ENCODE measurements around the gene TRIM58. TPM values are rescaled to one million over a fixed set of nuclear protein-coding genes. Genes with fewer than 3 reads are reported as not detected.

TRIM58 gene
- total RNA-seq (1 to 10 TPM in 2 of 5 donors, under 1 TPM in 1, not detected in 2; under 0.01 to 2.0 (median 1.2) TPM), polyA plus RNA-seq (under 1 TPM in 2 of 3 donors, not detected in 1; 0.10 to 0.19 TPM)
- long read RNA-seq, donor 1, result 0 reads
- long read RNA-seq, donor 2, result 0 reads
- long read RNA-seq, donor 3, partial matches to known transcripts, result 0 of 1 reads
- long read RNA-seq, donor 3, other reads (novel, unspliced or antisense), result 0 of 1 reads
- long read RNA-seq, donor 4, result 0 reads
- long read RNA-seq, donor 5, result 0 reads
- long read RNA-seq, donor 6, result 0 reads
- long read RNA-seq, donor 7, result 0 reads
- long read RNA-seq, donor 8, result 0 reads
- long read RNA-seq, donor 9, result 0 reads
- long read RNA-seq, donor 10, result 0 reads

DNA sequence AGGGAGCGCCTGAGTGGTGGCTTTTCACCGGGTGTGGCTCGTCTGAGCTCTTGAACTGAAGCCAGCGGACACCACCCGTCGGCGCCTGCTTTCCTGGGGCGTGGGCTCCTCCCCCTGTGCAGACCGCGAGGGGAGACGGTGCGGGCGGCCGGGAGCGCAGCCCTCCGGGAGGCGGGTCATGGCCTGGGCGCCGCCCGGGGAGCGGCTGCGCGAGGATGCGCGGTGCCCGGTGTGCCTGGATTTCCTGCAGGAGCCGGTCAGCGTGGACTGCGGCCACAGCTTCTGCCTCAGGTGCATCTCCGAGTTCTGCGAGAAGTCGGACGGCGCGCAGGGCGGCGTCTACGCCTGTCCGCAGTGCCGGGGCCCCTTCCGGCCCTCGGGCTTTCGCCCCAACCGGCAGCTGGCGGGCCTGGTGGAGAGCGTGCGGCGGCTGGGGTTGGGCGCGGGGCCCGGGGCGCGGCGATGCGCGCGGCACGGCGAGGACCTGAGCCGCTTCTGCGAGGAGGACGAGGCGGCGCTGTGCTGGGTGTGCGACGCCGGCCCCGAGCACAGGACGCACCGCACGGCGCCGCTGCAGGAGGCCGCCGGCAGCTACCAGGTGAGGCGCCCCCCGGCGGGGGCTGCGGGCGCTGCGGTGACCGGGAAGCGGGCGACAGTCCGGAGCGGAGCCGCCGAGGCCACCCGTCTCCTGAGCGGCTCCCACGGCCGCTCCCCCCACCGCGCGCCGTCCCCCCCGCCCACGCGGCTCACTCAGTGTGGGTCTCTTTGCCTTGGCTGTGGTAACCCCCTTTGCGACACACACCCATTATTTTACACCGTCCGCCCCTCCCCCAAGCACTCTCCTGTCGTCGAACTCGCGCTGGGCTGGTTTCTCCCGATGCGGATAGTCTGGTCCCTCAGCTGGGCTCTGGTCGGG lies at the start of gene TRIM58:
Gene TRIM58, plus strand, starts transcription at position 119 of the 916 bp plus-strand sequence. Its CDS starts 60 bp downstream, at position 179.
- H3K27me3 ChIP-seq, result peaks cover 0 to 48% (median 10%) of the 10 kb centered on the region in 3 donors
- peaks cover 0 to 8% (median 0%) of the 10 kb centered on the region in 4 donors for H3K36me3 ChIP-seq
- WGBS, 5 donors, result 4 to 9% (median 6%) methylated on average over 26 to 109 of the region's 109 CpGs
- TF ChIP-seq EP300 (IDR thresholded peaks at IDR 0.05) (no peak), CTCF (IDR thresholded peaks at IDR 0.05) (peak in 1 of 7 experiments; percentile 48), POLR2AphosphoS5 (IDR thresholded peaks at IDR 0.05) (no peak), POLR2A (IDR thresholded peaks at IDR 0.05) (no peak)
- H3K4me1 ChIP-seq, result peaks cover 0 to 14% (median 8%) of the 10 kb centered on the region in 4 donors
- peak; percentile 69 to 71 for DNase-seq
- intact Hi-C loops (cut with DNase I; ENCODE audit: low total_unique reads), result no loop called here
- H3K27ac ChIP-seq, result peak within 1 kb of the TSS in 1 of 5 donors; percentile 82
- peaks cover 0 to 16% (median 7%) of the 10 kb centered on the region in 4 donors for H3K9me3 ChIP-seq
- peak within 1 kb of the TSS; percentile 31 to 80 (median 39) for H3K4me3 ChIP-seq

GRCh38 chr1:247812637-247813036 lies 44.4 kb upstream of the TRIM58 start:
- H3K36me3 ChIP-seq, result no peaks in the 10 kb centered on the region
- H3K4me1 ChIP-seq, result no peaks in the 10 kb centered on the region
- no peak for DNase-seq
- TF ChIP-seq CTCF (IDR thresholded peaks at IDR 0.05) (no peak), POLR2A (IDR thresholded peaks at IDR 0.05) (no peak), POLR2AphosphoS5 (IDR thresholded peaks at IDR 0.05) (no peak), EP300 (IDR thresholded peaks at IDR 0.05) (no peak)
- H3K27me3 ChIP-seq, result no peaks in the 10 kb centered on the region
- no peak overlapping the region for H3K27ac ChIP-seq
- 45 to 60% (median 50%) methylated on average over 2 of the region's 2 CpGs for WGBS, 5 donors
- H3K9me3 ChIP-seq, result no peaks in the 10 kb centered on the region
- intact Hi-C loops (cut with DNase I; ENCODE audit: low total_unique reads), result no loop called here
- H3K4me3 ChIP-seq, result no peak overlapping the region

DNA sequence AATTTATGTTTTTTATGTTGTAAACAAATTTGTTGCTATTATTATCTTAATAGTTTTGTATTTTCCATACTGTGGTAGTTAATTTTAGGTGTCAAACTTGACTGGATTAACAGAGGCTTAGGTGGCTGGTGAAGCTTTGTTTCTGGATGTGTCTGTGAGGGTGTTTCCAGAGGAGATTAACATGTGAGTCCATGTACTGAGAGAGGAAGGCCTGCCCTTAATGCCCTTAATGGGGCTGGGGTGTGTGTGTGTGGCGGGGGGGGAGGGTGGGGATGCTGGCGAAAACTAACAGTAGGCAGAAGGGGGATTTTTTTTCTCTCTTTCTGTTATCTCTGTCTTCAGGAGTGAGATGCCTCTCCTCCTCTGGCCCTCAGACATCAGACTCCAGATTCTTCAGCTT lies 34.9 kb upstream of the TRIM58 start:
- Histone ChIP-seq H3K4me3 (no peak overlapping the region), H3K4me1 (no peaks in the 10 kb centered on the region), H3K27me3 (no peaks in the 10 kb centered on the region), H3K36me3 (no peaks in the 10 kb centered on the region), H3K27ac (no peak overlapping the region), H3K9me3 (no peaks in the 10 kb centered on the region)
- DNase-seq, result no peak
- intact Hi-C loops (cut with DNase I; ENCODE audit: low total_unique reads), result no loop called here
- TF ChIP-seq CTCF (IDR thresholded peaks at IDR 0.05) (no peak), EP300 (IDR thresholded peaks at IDR 0.05) (no peak), POLR2AphosphoS5 (IDR thresholded peaks at IDR 0.05) (no peak), POLR2A (IDR thresholded peaks at IDR 0.05) (no peak)
- 39 to 69% (median 56%) methylated on average over 2 of the region's 2 CpGs for WGBS, 5 donors

DNA sequence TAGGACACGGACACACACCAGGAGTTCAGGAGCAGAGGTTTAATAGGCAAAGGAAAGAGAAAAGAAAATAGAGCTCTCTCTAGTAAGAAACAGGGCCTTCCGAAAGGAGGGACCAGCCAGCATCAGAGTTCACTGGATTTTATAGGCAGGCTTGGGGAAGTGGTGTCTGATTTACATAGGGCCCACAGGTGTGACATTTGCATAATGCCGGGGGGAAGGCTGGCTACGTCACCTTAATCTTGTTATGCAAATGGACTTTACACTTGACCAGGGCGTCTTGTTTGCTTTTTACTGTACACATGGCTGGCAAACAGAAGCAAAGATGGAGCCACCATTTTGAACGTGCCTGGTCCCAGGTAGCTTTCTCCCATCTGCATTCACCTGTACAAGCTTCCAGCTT lies 33.0 kb upstream of the TRIM58 start, which contains the start of gene OR14A16:
Gene OR14A16, minus strand, starts transcription at position 97 of the 400 bp plus-strand sequence. CDS start 8,390 bp downstream, outside the sequence.
- intact Hi-C loops (cut with DNase I; ENCODE audit: low total_unique reads), result no loop called here
- Histone ChIP-seq H3K4me1 (no peaks in the 10 kb centered on the region), H3K36me3 (no peaks in the 10 kb centered on the region), H3K27ac (no peak within 1 kb of the TSS), H3K4me3 (no peak within 1 kb of the TSS), H3K9me3 (no peaks in the 10 kb centered on the region), H3K27me3 (no peaks in the 10 kb centered on the region)
- 31 to 50% (median 40%) methylated on average over 6 of the region's 6 CpGs for WGBS, 5 donors
- no peak for TF ChIP-seq POLR2AphosphoS5 (IDR thresholded peaks at IDR 0.05)
- no peak for TF ChIP-seq EP300 (IDR thresholded peaks at IDR 0.05)
- TF ChIP-seq CTCF (IDR thresholded peaks at IDR 0.05), result no peak
- no peak for TF ChIP-seq POLR2A (IDR thresholded peaks at IDR 0.05)
- peak in 1 of 2 donors; percentile 9 for DNase-seq
